ENCODE measurements around the gene PREX1. TPM values are rescaled to one million over a fixed set of nuclear protein-coding genes. Genes with fewer than 3 reads are reported as not detected.

Gene PREX1
- total and polyA plus RNA-seq, 2 of the 4 experiments (the other 2 are of a cell fraction) = 0.67 to 0.72 TPM

DNA sequence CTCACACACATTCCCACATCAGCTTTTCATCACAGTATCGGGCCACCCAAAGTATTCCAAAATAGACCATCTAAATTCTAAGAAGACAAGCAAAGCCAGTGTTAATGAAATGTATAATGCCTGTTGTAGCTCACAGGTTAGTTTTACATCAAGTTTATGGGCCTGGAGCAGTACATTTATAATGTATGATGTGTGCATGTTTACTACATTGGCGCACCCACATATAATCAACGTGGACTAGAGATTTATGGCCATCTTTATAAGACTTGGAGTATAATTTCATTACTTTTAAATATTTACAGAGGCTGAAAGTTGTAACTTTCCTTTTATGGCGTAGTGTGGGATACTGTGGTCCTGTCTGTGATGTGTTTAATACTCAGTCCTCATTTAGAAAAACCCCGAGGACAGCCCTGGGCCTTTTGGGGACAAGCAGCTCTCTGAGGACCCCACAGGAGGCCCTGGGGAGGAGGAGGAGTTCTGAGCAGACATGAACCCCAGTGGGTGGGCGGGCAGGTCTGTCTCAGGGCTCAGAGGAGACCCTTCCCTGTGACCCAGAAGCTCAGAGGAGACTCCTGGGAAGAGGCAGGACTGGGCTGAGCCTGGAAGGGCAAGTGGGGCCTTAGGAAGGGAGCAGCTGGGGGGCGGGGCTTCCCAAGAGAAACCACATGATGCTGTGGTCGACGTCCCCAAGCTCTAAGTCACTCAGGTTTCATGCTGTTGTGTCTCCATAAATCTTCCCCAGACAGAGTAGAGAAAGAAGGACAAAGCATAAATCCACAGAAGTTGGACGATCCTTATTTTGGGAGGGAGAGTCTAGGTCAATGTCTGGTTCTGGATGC, 232.1 kb downstream of the PREX1 start:
- TF ChIP-seq CTCF (conservative IDR thresholded peaks at IDR 0.05; ENCODE audit: low read depth, low read length) (no peak), RAD21 (IDR thresholded peaks at IDR 0.05; ENCODE audit: low read length) (no peak), MXI1 (IDR thresholded peaks at IDR 0.05; ENCODE audit: borderline replicate concordance, low read depth, low read length) (no peak), SMC3 (IDR thresholded peaks at IDR 0.05; ENCODE audit: low read depth, low read length) (no peak), CEBPB (IDR thresholded peaks at IDR 0.05; ENCODE audit: low read depth, low read length) (no peak), FOS (IDR thresholded peaks at IDR 0.05; ENCODE audit: low read depth, low read length) (no peak), POLR2A (IDR thresholded peaks at IDR 0.05; ENCODE audit: low read depth, low read length) (no peak), CHD1 (IDR thresholded peaks at IDR 0.05; ENCODE audit: low read depth, low read length) (no peak), RFX5 (IDR thresholded peaks at IDR 0.05; ENCODE audit: low read depth, low read length) (no peak), RCOR1 (IDR thresholded peaks at IDR 0.05; ENCODE audit: insufficient replicate concordance, low read length) (no peak)
- peaks cover 5% of the 10 kb centered on the region; the same call in 1 of the 2 replicates for H3K27me3 ChIP-seq (ENCODE audit: control insufficient read depth, insufficient read depth, low read length)
- ChIA-PET POLR2A (ENCODE audit: unreplicated experiment) (no interaction called here), CTCF (no interaction called here)
- H4K91ac ChIP-seq (ENCODE audit: insufficient read depth, low read depth, low read length) = no peak overlapping the region
- no peak overlapping the region for H2AK9ac ChIP-seq (replicated peaks; ENCODE audit: low read depth, low read length, poor library complexity)
- no TSS peak for BruUV-seq (replicated peaks)
- no peaks in the 10 kb centered on the region for H3K9me1 ChIP-seq (ENCODE audit: insufficient read depth, low read length)
- no peak overlapping the region for H2BK5ac ChIP-seq (ENCODE audit: low read depth, low read length, poor library complexity, severe bottlenecking)
- H3K23ac ChIP-seq (ENCODE audit: low read depth, low read length) = no peak overlapping the region
- no peaks in the 10 kb centered on the region for H3K9me3 ChIP-seq (ENCODE audit: control insufficient read depth, insufficient read depth, low read length)
- H2BK20ac ChIP-seq (ENCODE audit: low read depth, low read length) = no peak overlapping the region
- no peak overlapping the region for H3K4me2 ChIP-seq (ENCODE audit: low read depth, low read length)
- no peaks in the 10 kb centered on the region for H3K79me1 ChIP-seq (ENCODE audit: low read depth in 1 of 2, low read length in 2 of 2)
- H4K8ac ChIP-seq (ENCODE audit: low read depth in 2 of 2, low read length in 2 of 2) = no peak overlapping the region
- no peaks in the 10 kb centered on the region for H3K4me1 ChIP-seq (ENCODE audit: control insufficient read depth, insufficient read depth, low read length)
- H3K18ac ChIP-seq (ENCODE audit: low read depth, low read length) = no peak overlapping the region
- 20% methylated on average over 1 of the region's 10 CpGs; no CpG with 5 or more reads in 1 of the 2 experiments for WGBS, 2 experiments (ENCODE audit: extremely low coverage in 2 of 2, insufficient read length in 1 of 2)
- intact Hi-C loops (cut with micrococcal nuclease) (no loop called here), in situ Hi-C loops (cut with MboI; ENCODE audit: low sequenced_read_pairs) (no loop called here), dilution Hi-C loops (cut with HindIII; ENCODE audit: low sequenced_read_pairs, unreplicated experiment) (no loop called here)
- H4K20me1 ChIP-seq (ENCODE audit: insufficient read depth, low read length) = no peaks in the 10 kb centered on the region
- H3K14ac ChIP-seq (replicated peaks; ENCODE audit: low read depth, low read length) = no peak overlapping the region
- no peak overlapping the region for H2BK15ac ChIP-seq (ENCODE audit: low read depth, low read length)
- no peak for DNase-seq
- ATAC-seq (ENCODE audit: low read depth) = no peak
- no peak overlapping the region for H3K4ac ChIP-seq (ENCODE audit: low read depth, low read length)
- no peak overlapping the region for H3K4me3 ChIP-seq (ENCODE audit: insufficient read depth, low read depth, low read length)
- H2AFZ ChIP-seq (replicated peaks; ENCODE audit: low read length, poor library complexity) = no peak overlapping the region
- no peak overlapping the region for H3K56ac ChIP-seq (ENCODE audit: extremely low read depth, insufficient read depth, low read length)
- H4K5ac ChIP-seq (ENCODE audit: low read depth, low read length) = no peak overlapping the region
- H3K27ac ChIP-seq (ENCODE audit: insufficient read depth, low read length) = no peak overlapping the region
- no peak overlapping the region for H3K9ac ChIP-seq (ENCODE audit: low read depth, low read length)
- H3K36me3 ChIP-seq (ENCODE audit: control insufficient read depth, insufficient read depth, low read length) = no peaks in the 10 kb centered on the region
- H2AK5ac ChIP-seq (ENCODE audit: low read depth, low read length) = no peak overlapping the region
- H2BK120ac ChIP-seq (ENCODE audit: low read depth, low read length) = no peak overlapping the region
